H1 (cell line): Measurements from ENCODE around the gene EPB41L4B.

Source experiments
- POLR2A ChIP-seq, 2 experiments: IDR thresholded peaks; 1 replicate in 1 of 2; 2 replicates in 1 of 2; pipeline ENCODE4 v1.6.1; 2011; ENCODE audit warnings: low read depth in 2 of 2, low read length in 2 of 2, mild to moderate bottlenecking in 2 of 2; ENCODE audit errors: control extremely low read depth in 1 of 2
- TAF1 ChIP-seq: IDR thresholded peaks from 2 replicates; pipeline ENCODE4 v1.6.1; 2011; ENCODE audit warnings: mild to moderate bottlenecking, low read depth, low read length
- TF ChIP-seq, protein P1 (sequence below), 3 experiments: IDR thresholded peaks; 1 replicate in 2 of 3; 2 replicates in 1 of 3; pipeline versions ENCODE4 v1.5.1 to v1.6.1; 2011; ENCODE audit warnings: low read length in 3 of 3, mild to moderate bottlenecking in 3 of 3, inconsistent platforms in 2 of 3, low read depth in 1 of 3, moderate library complexity in 1 of 3; ENCODE audit not compliant: insufficient read depth in 1 of 3; ENCODE audit errors: control extremely low read depth in 1 of 3
- TF ChIP-seq, protein P2 (sequence below): IDR thresholded peaks from 2 replicates; pipeline ENCODE4 v1.6.1; 2011; ENCODE audit warnings: low read length, improper control_type of control experiment

DNA sequence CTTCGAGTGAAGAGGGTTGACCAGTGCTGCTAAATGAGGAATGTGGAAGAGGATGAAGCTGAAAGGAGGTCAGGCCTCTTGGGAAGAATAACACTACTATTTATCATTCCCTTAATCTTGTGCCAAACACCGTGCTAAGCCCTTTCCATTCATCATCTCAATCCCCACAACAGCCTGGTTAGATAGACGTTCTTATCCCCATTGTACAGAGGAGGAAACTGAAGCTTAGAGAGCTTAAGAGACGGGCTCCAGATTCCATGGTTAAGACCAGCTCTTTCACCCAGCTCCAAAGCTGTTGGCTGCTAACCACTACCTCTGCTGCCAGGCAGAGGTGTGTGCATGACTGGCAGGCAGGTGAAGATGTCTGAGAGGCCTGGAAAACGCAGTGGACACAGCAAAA is 868 bp upstream of the EPB41L4B start:
- TF ChIP-seq POLR2A (IDR thresholded peaks at IDR 0.05; ENCODE audit: control extremely low read depth in 1 of 2, low read depth in 2 of 2, low read length in 2 of 2) (no peak), TAF1 (no peak)
- TF ChIP-seq, protein P1, sequence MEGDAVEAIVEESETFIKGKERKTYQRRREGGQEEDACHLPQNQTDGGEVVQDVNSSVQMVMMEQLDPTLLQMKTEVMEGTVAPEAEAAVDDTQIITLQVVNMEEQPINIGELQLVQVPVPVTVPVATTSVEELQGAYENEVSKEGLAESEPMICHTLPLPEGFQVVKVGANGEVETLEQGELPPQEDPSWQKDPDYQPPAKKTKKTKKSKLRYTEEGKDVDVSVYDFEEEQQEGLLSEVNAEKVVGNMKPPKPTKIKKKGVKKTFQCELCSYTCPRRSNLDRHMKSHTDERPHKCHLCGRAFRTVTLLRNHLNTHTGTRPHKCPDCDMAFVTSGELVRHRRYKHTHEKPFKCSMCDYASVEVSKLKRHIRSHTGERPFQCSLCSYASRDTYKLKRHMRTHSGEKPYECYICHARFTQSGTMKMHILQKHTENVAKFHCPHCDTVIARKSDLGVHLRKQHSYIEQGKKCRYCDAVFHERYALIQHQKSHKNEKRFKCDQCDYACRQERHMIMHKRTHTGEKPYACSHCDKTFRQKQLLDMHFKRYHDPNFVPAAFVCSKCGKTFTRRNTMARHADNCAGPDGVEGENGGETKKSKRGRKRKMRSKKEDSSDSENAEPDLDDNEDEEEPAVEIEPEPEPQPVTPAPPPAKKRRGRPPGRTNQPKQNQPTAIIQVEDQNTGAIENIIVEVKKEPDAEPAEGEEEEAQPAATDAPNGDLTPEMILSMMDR (IDR thresholded peaks at IDR 0.05; ENCODE audit: control extremely low read depth in 1 of 3, insufficient read depth in 1 of 3, low read depth in 1 of 3, low read length in 3 of 3), result no peak
- TF ChIP-seq, protein P2, sequence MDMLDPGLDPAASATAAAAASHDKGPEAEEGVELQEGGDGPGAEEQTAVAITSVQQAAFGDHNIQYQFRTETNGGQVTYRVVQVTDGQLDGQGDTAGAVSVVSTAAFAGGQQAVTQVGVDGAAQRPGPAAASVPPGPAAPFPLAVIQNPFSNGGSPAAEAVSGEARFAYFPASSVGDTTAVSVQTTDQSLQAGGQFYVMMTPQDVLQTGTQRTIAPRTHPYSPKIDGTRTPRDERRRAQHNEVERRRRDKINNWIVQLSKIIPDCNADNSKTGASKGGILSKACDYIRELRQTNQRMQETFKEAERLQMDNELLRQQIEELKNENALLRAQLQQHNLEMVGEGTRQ, result no peak
